KBM-7 (cell line): Measurements from ENCODE around the gene CHD1.
A peak's percentile ranks its signal among the peaks of the same experiment; 100 is the strongest.

Experiments used
- DNase-seq: peaks from one replicate; pipeline ENCODE4 v3.0.0-alpha.2; 2015
- in situ Hi-C: fragments of 300-500 bp; cut with MboI; formaldehyde crosslinking; loops from 2 replicates; pipeline ENCODE4 v1.14.3; 2020; ENCODE audit warnings: low sequenced_read_pairs, low pct_unique_long_range_greater_than_20kb, mixed read lengths

Gene CHD1

GRCh38 chr5:98836175-98836574, 92.6 kb downstream of the CHD1 start:
- no peak for DNase-seq
- in situ Hi-C loops: no loop called here

- DNase-seq: no peak
- in situ Hi-C loops: no loop called here
Measured at GRCh38 chr5:98827588-98828284, 101.1 kb downstream of the CHD1 start.

- DNase-seq: peak; percentile 48
- in situ Hi-C loops: no loop called here
Measured at GRCh38 chr5:98827161-98827560, 101.6 kb downstream of the CHD1 start.

GRCh38 chr5:98825582-98826375, 103.0 kb downstream of the CHD1 start:
- no peak for DNase-seq

GRCh38 chr5:98816582-98817222, 112.1 kb downstream of the CHD1 start:
- no peak for DNase-seq
- in situ Hi-C loops: no loop called here

More at GRCh38 chr5:98825582-98826375, 103.0 kb downstream of the CHD1 start:
- in situ Hi-C loops: no loop called here

- in situ Hi-C loops: no loop called here
- DNase-seq: no peak
Measured at GRCh38 chr5:98813755-98814154, 115.1 kb downstream of the CHD1 start.

GRCh38 chr5:98810206-98810605, 118.6 kb downstream of the CHD1 start:
- in situ Hi-C loops: no loop called here
- no peak for DNase-seq

- in situ Hi-C loops: no loop called here
- no peak for DNase-seq
Measured at GRCh38 chr5:98807806-98808205, 121.0 kb downstream of the CHD1 start.

- in situ Hi-C loops: no loop called here
- no peak for DNase-seq
Measured at GRCh38 chr5:98805070-98805469, 123.7 kb downstream of the CHD1 start.

GRCh38 chr5:98804066-98804465, 124.7 kb downstream of the CHD1 start:
- no peak for DNase-seq
- in situ Hi-C loops: no loop called here
